GM18502 (cell line): ENCODE results near the gene RYK.
"Not testable (repeated sequence)": the region's sequence is repeated elsewhere in the genome, so short reads cannot be mapped to it uniquely, and the experiment has no call there.

Source experiments
- ATAC-seq: cut with Tn5 transposase; IDR thresholded peaks from one replicate; pipeline ENCODE4 v1.9.1; 2021; ENCODE audit warnings: mild to moderate bottlenecking; ENCODE audit not compliant: unreplicated experiment, poor library complexity

Gene RYK

DNA sequence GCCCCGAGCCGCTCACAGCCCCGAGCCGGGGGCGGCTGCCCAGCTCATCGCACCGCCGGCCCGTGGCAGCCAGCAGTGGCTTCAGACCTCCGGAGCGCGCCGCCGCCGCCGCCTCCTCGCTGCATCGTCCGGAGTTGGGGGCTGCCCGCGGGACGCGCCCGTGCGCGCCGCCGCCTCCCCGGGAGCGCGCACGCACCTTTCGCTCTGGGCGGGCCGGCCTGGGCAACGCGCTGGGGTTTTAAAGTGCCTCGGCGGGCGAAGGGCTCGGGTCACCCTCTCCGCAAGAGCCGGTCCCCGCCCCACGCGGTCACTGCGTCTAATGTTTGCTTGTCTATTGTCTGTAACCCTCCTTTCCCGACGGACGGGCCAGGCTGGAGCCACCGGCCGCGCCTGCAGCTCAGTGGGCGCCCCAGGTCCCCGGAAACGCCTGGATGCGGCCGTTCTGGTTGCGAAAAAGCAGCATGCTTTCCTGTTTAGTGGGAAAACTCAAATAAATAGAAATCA lies at the start of gene RYK:
RYK (minus strand) TSS at position 143 of the 504 bp plus-strand sequence. CDS start 205 bp downstream, outside the sequence.
- peak; percentile 79 for ATAC-seq

DNA sequence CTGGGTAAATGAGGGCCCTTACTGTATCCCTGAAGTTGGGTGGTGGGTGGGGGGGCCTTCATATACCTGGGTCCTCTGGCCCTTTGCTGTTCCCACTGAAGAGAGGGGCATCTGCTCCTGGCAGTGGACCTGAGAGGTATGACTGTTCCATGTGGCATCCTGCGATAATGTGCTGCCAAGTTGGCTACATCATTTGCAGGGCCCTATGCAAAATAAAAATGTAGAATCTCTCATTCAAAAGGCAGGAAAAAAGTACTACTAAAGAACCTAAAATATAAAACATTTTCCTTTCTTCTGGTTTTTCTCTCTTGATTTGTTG lies 49.2 kb upstream of the RYK start:
- no peak for ATAC-seq

DNA sequence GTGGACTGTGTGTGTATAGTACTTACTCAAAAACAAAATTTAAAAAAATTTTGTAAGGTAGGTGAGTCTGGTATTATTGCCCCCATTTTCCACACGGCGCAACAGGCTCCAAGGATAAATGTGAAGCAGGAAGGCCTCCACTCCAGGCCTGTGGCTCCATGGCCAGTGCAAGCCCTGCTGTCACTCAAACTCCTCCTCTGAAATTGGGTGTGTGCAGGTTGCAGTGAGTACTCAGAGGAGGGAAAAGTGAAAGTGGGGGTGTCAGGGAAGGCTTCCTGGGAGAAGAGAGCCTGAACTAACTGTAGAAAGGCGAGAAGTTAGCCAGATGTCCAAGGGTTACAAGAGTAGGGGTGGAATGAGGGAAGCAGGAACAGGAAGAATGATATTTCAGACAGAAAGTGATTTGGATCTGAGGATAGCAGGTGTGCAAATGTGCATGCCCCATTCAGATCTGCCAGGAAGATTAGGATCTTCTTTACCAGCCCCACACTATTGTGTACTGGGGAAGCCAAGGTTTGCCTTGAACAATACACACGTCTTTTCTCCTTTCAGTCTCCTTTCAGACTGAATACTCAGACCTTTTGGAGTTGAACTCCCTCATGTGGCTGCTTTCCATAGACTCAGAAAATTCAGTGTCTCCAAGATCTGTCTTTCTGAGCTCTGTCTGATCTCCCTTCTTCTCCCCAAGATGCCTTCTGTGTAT lies 48.7 kb upstream of the RYK start:
- ATAC-seq: no peak

DNA sequence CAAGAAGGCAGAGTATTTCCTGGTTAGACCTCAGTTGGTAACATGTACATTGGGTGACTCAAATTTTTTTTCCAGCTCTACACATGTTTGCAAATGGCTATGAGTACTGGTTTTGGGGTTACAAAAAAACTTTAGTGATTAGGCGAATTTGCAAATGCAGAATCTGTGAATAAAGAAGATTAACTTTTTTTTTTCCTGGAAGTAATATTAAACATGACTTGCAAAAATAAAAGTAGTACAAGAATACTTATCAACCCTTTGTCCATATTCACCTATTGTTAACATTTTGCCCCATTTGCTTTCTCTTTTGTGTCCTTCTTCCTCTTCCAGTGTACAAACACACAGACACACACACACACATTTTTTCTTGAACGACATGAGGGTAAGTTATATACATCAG lies 47.6 kb upstream of the RYK start:
- ATAC-seq: no peak

DNA sequence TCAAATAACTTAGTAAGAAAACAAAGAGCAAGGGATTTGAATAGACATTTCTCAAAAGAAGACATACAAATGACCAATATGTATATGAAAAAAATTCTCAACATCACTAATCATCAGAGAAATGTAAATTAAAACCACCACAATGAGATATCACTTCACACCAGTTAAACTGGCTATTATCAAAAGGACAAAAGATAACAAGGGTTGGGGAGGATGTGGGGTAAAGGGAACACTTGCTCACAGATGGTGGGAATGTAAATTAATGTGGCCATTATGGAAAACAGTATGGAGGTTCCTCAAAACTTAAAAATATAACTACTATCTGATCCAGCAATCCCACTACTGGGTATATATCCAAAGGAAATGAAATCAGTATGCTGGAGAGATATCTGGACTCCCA lies 46.0 kb upstream of the RYK start:
- ATAC-seq: no peak

DNA sequence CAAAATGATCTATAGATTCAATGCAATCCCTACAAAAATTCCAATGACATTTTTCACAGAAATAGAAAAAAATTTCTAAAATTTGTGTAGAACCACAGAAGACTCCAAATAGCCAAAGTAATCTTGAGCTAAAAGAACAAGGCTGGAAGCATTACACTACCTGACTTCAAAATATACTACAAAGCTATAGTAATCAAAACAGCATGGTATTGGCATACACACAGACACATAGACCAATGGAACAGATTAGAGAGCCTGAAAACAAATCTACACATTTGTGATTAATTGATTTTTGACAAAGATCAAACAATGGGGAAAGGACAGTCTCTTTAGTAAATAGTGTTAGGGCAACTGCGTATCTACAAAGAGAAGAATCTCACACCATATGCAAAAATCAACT lies 45.3 kb upstream of the RYK start:
- ATAC-seq: no peak

DNA sequence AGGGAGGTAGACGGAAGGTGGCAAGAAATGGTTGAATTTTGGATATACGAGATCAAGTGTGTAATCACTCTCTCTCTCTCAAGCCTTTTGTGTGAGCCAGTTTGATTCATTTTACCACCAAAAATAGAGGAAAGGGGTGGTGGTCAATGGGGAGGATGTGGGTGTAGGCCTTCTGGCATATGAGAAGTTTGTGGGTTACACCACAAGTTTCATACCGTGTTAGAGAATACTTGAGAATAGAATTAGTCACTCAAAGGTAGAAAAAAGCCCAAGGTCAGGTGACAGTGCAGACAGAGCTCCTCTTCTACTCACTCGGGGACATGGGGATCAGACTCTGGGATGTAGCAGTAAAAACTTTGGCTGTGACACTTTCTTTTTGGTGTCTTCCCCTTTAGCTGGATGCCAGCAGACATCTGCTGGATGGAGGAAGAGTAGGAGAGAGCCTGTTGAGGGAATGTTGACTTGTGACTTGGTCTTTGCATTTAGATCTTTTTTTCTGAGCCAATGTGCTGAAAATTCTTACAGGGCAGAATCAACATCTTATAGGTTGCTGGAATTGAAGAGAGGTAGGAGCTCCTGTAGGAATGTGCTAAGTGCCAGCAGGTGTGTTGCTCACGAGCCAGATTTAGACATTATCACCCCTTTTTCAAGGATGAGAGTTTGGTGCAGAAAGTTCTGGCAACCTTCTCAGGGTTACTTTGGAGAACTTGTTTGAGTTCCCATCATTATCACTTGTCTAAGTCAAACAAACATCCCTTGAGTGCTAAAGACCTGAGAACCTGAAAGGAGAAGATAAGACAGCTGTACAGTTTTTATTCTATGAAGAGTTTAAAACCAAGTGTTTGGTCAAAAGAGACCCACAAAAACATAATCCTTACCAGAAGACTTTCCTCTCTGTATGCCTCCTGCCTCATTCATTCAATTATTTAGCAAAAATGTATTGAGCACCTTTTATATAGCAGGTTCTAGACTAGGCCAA lies 43.9 kb upstream of the RYK start:
- ATAC-seq: peak; percentile 99

DNA sequence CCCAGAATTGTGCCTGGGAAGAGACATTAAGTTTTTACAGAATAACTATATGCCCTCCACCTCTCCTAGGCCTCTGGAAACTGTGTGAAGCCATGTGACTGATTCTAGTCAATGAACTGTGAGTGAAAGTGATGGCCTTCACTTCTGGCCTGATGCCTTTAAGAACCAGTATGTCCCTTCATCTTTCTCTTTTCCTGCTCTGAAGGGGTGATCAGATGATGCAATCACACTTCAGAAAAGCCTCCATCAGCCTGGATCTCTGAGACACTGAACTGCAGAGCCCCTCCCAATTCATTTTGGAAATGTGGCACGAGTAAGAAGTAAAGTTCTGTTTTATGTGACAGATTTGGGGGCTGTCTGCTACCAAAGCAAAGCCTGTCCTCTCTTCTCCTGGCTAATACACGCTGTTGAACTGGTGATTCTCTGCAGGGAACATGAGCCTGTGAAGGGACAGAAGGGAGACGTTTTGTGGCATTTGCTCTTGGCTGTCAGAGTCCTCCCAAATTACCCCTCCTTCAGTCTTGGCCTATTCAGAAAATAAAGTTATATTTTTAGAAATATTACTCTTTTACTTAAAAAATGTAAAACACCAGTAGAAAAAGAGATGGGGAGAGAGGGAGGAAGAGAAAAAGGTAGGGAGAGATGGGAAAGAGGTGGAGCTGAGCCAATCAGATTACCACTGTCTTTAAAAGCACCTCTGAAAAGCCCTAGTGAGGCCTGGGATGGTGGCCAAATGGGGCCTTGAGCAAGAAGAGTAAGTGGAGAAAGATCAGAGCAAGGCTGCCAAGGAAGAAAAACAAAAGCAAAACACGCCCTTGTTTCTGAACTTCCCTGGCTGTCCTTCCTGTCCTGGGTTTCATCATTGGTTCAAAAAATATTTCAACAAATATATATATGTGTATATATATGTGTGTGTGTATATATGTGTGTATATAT lies 40.9 kb upstream of the RYK start:
- ATAC-seq: no peak

DNA sequence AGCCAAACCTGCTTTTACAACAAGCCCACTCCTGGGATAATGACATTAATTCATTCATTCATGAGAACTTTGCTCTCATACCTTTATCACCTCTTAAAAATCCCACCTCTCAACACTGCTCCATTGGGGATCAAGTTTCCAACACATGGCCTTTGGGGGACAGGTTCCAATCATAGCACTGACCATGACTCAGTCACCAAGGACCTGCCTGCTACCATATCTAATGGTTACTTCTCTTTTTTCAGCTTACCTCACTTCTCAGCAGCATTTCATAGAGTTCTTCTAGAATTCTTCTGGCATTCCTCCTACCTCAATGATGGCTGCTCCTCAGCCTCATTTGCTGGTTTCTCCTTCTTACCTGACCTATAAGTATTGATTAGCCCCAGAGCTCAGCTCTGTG lies 36.9 kb upstream of the RYK start:
- ATAC-seq: no peak

DNA sequence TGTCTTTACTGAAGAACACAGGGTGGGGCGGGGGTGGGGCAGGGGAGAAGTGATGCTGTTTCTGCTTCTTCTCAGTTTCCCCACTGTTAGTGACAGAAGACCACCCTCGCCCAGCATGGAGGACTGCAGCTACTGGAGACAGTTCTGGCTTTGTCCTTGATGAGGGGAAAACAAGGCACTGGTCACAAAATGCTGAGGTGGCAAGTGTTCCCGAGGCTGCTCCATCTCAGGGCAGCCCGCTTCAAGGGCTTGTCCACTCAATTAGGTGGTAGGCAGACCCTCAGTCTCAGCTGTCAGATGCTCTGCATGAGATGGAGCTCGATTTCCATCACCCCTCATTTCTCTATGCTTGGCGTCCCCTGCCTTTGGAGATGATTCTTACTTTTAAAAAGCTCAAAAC lies 33.8 kb upstream of the RYK start:
- ATAC-seq: no peak

DNA sequence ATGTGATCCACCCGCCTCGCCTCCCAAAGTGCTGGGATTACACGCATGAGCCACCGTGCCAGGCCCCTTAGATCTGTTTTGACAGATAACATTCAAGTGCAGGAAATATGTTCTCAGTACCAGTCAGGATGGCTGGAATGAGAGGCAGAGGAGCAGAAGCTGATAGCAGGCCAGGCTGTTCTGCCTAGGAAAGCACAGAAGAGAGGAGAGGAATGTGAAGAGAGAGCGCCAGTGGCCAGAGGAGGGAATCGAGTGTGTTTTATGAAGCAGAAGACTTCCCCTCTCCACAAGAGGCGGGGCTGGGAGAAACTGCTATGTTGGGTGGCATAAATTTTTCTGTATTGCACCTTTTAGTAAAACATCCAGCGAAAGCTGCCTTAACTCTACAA lies 32.0 kb upstream of the RYK start:
- no peak for ATAC-seq

DNA sequence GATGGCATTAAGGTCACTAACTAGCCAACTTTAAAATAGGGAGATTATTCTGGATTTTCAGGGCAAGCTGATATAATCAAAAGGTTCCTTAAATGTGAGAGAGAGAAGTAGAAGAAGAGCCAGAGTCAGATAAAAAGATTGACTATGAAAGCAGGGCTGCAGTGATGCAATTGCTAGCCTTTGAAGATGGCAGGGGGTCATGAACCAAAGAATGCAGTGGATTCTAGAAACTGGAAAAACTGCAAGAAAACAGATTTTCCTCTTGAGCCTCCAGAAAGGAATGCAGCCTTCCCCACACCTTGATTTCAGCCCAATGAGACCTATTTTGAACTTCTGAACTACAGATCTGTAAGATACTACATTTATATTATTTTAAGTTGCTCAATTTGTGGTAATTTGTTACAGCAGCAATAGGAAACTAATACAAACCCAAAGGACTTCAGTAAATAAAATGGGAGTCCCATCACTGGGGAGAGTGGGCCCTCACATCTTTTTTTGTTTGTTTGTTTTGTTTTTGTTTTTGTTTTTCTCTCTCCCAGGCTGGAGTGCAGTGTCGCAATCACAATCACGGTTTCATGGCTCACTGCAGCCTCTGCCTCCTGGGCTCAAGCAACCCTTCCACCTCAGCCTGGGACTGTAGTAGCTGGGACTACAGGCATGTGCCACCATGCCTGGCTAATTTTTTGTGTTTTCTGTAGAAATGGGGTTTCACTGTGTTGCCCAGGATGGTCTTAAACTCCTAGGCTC lies 31.4 kb upstream of the RYK start:
- no peak for ATAC-seq

DNA sequence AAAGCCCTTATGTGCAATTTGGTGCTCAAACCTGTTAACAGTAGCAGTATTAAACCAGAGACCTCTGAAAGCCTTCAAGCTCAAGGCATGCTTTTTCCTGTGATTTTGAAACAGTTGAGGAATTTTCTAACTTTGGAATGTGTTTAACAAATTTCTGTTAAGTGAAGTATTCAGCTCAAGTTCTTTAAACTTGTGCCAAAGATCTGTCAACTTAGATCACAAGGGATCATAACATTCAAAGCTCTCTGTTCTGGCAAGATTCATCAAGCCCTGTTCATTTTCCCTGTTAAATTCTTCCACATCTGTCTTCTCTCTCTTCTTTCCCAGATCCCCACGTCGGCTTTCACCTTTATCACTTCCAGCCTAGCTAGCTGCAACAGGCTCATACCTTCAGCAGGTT lies 28.8 kb upstream of the RYK start:
- no peak for ATAC-seq

DNA sequence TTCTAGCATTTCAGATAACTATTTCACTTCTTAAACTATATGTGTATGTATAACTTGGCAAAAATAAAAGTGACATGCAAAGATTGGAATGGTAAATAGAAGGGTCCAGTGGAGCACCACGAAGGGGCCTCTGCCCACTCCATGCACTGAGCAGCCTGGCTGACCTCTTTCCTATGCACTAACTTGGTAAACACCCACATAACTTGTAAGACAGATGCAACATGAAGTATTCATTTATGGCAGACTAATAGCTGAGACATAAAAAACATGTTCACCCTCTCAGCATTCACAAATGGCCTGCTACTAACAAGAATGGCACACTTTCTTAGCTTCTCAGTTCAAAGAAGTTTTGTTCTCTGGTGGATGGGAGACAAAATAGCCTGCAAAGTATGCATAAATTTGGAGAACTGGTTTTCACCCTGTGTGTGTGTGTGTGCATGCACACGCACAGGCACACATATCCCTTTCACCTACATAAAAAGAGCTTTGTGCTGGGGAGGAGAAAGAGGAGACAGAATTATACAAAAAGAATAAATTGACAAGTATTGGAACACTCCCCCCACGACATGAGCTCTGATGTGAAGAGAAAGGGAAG lies 26.5 kb upstream of the RYK start:
- ATAC-seq: no peak

DNA sequence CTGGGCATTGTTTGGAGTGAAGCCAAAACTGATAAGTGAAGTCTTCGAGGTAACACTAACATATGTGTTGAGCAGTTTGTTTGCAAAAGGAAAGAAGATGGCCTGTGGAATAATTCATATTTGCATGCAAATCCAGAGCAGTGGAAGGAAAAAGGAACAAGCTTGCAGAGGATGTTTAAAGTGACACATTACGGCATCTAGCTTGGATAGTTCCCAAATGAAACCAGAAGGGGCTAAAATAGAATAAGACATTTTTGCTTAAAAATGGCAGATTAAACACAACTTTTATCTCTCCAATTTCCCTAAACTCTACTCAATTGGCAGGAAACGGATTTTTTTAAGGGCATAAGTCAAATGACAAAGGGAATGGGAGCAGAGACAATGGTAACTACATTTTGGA lies 25.4 kb upstream of the RYK start:
- ATAC-seq: no peak

DNA sequence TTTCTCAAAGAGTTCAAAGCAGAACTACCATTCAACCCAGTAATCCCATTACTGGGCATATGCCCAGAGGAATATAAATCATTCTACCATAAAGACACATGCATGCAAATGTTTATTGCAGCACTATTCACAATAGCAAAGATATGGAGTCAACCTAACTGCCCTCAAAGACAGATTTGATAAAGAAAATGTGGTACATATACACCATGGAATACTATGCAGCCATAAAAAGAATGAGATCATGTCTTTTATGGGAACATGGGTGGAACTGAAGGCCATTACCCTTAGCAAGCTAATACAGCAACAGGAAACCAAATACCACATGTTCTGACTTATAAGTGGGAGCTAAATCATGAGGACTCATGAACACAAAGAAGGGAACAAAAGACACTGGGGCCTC lies 24.5 kb upstream of the RYK start:
- not testable (repeated sequence) for ATAC-seq

DNA sequence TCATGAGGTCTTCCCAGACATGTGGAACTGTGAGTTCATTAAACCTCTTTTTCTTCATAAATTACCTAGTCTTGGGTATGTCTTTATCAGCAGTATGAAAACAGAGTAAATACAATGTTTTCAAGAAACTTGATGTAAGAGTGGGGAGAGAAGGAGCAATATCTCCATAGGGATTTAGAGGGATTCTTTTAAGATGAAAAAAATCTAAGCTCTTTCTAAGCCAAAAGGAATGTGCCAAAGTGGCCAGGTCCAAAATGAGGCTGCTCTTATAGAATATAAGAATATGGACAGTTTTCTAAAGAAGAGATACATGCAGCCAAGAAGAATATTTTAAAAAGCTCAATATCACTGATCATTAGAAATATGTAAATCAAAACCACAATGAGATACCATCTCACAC lies 23.9 kb upstream of the RYK start:
- ATAC-seq: no peak

DNA sequence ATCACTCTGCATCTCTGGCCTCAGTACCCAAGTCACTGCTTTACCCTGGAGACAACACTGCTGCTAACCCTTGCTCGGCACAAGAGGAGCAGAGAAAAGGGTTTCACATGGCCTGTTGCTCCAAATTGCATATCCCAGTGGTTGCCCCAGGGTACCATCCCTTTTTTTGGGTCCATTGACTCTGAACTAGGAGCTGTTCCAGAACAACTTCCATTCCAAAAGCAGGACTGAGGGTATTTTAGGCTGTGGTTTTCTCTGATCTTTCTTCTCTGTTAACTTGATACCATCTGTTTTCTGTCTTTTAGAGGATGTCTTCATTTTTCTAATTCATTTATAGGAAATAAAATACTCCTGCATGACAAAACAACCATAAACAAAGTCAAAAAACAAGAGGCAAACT lies 17.3 kb upstream of the RYK start:
- ATAC-seq: no peak

DNA sequence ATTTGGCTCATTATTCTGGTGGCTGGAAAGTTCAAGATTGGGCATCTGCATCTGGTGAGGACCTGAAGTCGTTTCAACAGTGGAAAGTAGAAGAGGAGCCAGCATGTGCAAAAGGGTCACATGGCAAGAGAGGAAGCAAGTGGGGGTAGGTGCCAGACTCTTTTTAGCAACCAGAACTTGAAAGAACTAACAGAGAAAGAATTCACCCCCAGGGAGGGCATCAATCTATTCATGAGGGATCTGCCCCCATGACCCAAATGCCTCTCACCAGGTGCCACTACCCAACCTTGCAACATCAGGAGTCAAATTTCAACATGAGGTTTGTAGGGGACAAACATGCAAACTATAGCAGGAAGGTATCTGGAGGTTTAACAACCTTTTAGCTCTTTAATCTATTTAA lies 10.3 kb upstream of the RYK start:
- no peak for ATAC-seq
